Heart left ventricle (tissue), 16 donors: ENCODE results near the gene HPRT1. TPM values are rescaled to one million over a fixed set of nuclear protein-coding genes. Genes with fewer than 3 reads are reported as not detected.
A peak's percentile ranks its signal among the peaks of the same experiment; 100 is the strongest.
"Not testable (repeated sequence)": the region's sequence is repeated elsewhere in the genome, so short reads cannot be mapped to it uniquely, and the experiment has no call there.

ENCODE experiments used
- ATAC-seq, 4 donors: fragments of 200-7000 bp; cut with Tn5 transposase; one replicate each; pipeline ENCODE4 v1.9.1; 2020 to 2022; ENCODE audit warnings: moderate library complexity in 4 of 4, mild to moderate bottlenecking in 3 of 4, moderate number of reproducible peaks in 1 of 4
- DNase-seq, 5 donors: peaks; one replicate each; pipeline ENCODE4 v3.0.0-alpha.2; 2020
- H3K27ac ChIP-seq, 12 donors: fragments of 200-600 bp; sonication (generic) in 4 of 12; one replicate each; pipeline versions ENCODE4 v1.5.0 to v1.8.0; 2016 to 2022; ENCODE audit warnings: mild to moderate bottlenecking in 2 of 12
- H3K27me3 ChIP-seq, 9 donors: fragments of 200-600 bp; sonication (generic) in 2 of 9; one replicate each; pipeline versions ENCODE4 v1.5.1 to v1.8.0; 2016 to 2022; ENCODE audit warnings: mild to moderate bottlenecking in 3 of 9
- H3K36me3 ChIP-seq, 9 donors: fragments of 200-600 bp; sonication (generic) in 2 of 9; one replicate each; pipeline versions ENCODE4 v1.5.0 to v1.8.0; 2018 to 2022; ENCODE audit warnings: mild to moderate bottlenecking in 2 of 9
- H3K4me1 ChIP-seq, 12 donors: fragments of 200-600 bp; sonication (generic) in 4 of 12; one replicate each; pipeline versions ENCODE4 v1.5.0 to v1.8.0; 2016 to 2022; ENCODE audit warnings: mild to moderate bottlenecking in 3 of 12
- H3K4me3 ChIP-seq, 12 donors: fragments of 200-600 bp; sonication (generic) in 4 of 12; one replicate each; pipeline versions ENCODE4 v1.5.0 to v1.8.0; 2017 to 2022; ENCODE audit warnings: mild to moderate bottlenecking in 9 of 12, moderate library complexity in 4 of 12
- H3K9me3 ChIP-seq, 12 donors: fragments of 200-600 bp; sonication (generic) in 4 of 12; one replicate each; pipeline versions ENCODE4 v1.5.0 to v1.8.0; 2016 to 2022; ENCODE audit warnings: mild to moderate bottlenecking in 1 of 12
- POLR2A ChIP-seq, 2 donors: fragments of 450-650 bp; IDR thresholded peaks; one replicate each; pipeline ENCODE4 v1.6.1; 2017; ENCODE audit warnings: antibody characterized with exemption in 2 of 2, mild to moderate bottlenecking in 2 of 2, moderate library complexity in 2 of 2
- WGBS, 4 donors: extraction: QIAGEN DNeasy Blood & Tissue Kit in 2 of 4; methylation state at CpG; one replicate each; pipeline versions ENCODE4 v1.1.5 to v1.1.7; 2013 to 2018; 5-methylcytosine and 5-hydroxymethylcytosine counted together
- intact Hi-C, 10 donors: fragments of 100-400 bp; cut with DNase I; formaldehyde crosslinking; loops; one replicate each; pipeline versions ENCODE4 v1.11.1 to v1.14.2; 2022
- polyA plus RNA-seq, 2 donors: library from polyadenylated mRNA; stranded (reverse); fragments of 200-250 nt; gene quantifications; one replicate each; pipeline ENCODE4 v1.2.3, GENCODE V29; 2013
- total RNA-seq, 9 donors: library from RNA; depleted of rRNA in 2 of 9; stranded (reverse); fragments of >200 nt in 2 of 9; fragmentation: NEBNext Ultra II Directional in 3 of 9; extraction: Animal tissue kit (Norgen Biotek cat#: 25700) in 3 of 9; gene quantifications; one replicate each; pipeline versions ENCODE4 v1.1.0 to v1.2.4, GENCODE V29; 2016 to 2023
- TF ChIP-seq, protein P1 (sequence below), 12 donors: fragments of 200-600 bp; sonication (generic) in 4 of 12; IDR thresholded peaks; one replicate each; pipeline versions ENCODE4 v1.5.0 to v1.8.0; 2018 to 2022; ENCODE audit warnings: antibody characterized with exemption in 12 of 12, mild to moderate bottlenecking in 5 of 12
- donor health status: ischemic (EF 13 %, LVEDD 7.1; RV severe dilation, severe dysfunction).
- donor health status: healthy with polysubstance abuse.
- donor health status: DM: no; HTN: yes; CAD: no.
- donor health status: DM: no; HTN: no; CAD: no.
- donor health status: ischemic (EF 25% LVEDD 6.9; RV normal size, moderate dysfunction).
- donor health status: ischemic (EF 25% LVEDD 5.7; RV mildly dilated, moderate dysfunction).
- donor health status: healthy.
- donor health status: DM: yes; HTN: yes; CAD: no.
- donor health status: ischemic (EF 35%, LVEDD 5.7; RV mildly dilated, moderate dysfunction).
- donor health status: nonischemic (EF 11% LVEDD 7.7; RV severe dilation, severe dysfunction).
- donor health status: DM: yes; HTN: yes; CAD: no.
- donor health status: PGD.
- donor health status: ischemic (EF 29% LVEDD 5.4; RV normal size, mild dysfunction).
- donor health status: nonischemic (EF 23%, LVEDD 6.1; RV moderate dilation, normal function).

The HPRT1 gene
- total and polyA plus RNA-seq, 11 donors = 9.2 to 35.1 (median 25.6) TPM

DNA sequence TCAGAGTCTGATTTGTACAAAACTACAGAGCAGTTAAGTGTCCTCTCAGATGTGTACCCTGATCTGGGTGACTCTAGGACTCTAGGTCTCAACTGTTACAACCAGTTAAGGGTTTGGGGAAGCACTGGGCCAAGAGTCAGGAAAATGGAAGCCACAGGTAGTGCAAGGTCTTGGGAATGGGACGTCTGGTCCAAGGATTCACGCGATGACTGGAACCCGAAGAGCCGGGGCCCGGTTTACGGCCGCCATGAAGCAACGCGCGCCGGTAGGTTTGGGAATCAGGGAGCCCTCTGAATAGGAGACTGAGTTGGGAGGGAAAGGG lies 321 bp upstream of the HPRT1 start:
- intact Hi-C loops = no loop called here
- no peak for DNase-seq
- 2 to 48% (median 17%) methylated on average over 12 of the region's 12 CpGs for WGBS, 4 donors
- H3K9me3 ChIP-seq = no peaks in the 10 kb centered on the region
- ATAC-seq = peak in 3 of 4 donors; percentile 16 to 34 (median 33)
- no peaks in the 10 kb centered on the region for H3K27me3 ChIP-seq
- TF ChIP-seq, protein P1, sequence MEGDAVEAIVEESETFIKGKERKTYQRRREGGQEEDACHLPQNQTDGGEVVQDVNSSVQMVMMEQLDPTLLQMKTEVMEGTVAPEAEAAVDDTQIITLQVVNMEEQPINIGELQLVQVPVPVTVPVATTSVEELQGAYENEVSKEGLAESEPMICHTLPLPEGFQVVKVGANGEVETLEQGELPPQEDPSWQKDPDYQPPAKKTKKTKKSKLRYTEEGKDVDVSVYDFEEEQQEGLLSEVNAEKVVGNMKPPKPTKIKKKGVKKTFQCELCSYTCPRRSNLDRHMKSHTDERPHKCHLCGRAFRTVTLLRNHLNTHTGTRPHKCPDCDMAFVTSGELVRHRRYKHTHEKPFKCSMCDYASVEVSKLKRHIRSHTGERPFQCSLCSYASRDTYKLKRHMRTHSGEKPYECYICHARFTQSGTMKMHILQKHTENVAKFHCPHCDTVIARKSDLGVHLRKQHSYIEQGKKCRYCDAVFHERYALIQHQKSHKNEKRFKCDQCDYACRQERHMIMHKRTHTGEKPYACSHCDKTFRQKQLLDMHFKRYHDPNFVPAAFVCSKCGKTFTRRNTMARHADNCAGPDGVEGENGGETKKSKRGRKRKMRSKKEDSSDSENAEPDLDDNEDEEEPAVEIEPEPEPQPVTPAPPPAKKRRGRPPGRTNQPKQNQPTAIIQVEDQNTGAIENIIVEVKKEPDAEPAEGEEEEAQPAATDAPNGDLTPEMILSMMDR (IDR thresholded peaks at IDR 0.05) = no peak
- no peak for TF ChIP-seq POLR2A (IDR thresholded peaks at IDR 0.05)
- peak overlapping the region in 11 of 12 donors; percentile 55 to 92 (median 68) for H3K4me3 ChIP-seq
- no peaks in the 10 kb centered on the region for H3K36me3 ChIP-seq
- peaks cover 0 to 9% (median 0%) of the 10 kb centered on the region in 12 donors for H3K4me1 ChIP-seq
- H3K27ac ChIP-seq = peak overlapping the region in 10 of 12 donors; percentile 5 to 85 (median 76)

DNA sequence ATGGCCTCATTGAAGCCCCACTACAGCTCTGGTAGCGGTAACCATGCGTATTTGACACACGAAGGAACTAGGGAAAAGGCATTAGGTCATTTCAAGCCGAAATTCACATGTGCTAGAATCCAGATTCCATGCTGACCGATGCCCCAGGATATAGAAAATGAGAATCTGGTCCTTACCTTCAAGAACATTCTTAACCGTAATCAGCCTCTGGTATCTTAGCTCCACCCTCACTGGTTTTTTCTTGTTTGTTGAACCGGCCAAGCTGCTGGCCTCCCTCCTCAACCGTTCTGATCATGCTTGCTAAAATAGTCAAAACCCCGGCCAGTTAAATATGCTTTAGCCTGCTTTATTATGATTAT lies 876 bp downstream of the HPRT1 start:
- H3K4me1 ChIP-seq = peaks cover 0 to 9% (median 0%) of the 10 kb centered on the region in 12 donors
- WGBS, 4 donors = 12 to 43% (median 25%) methylated on average over 9 of the region's 9 CpGs
- no peaks in the 10 kb centered on the region for H3K9me3 ChIP-seq
- peak overlapping the region; percentile 55 to 92 (median 68) for H3K4me3 ChIP-seq
- peak overlapping the region in 4 of 12 donors; percentile 71 to 84 (median 81) for H3K27ac ChIP-seq
- no peaks in the 10 kb centered on the region for H3K36me3 ChIP-seq
- TF ChIP-seq POLR2A (IDR thresholded peaks at IDR 0.05) = no peak
- TF ChIP-seq, protein P1 (IDR thresholded peaks at IDR 0.05) = no peak
- H3K27me3 ChIP-seq = no peaks in the 10 kb centered on the region
- intact Hi-C loops = no loop called here
- DNase-seq (no peak), ATAC-seq (peak in 1 of 4 donors; percentile 3)

DNA sequence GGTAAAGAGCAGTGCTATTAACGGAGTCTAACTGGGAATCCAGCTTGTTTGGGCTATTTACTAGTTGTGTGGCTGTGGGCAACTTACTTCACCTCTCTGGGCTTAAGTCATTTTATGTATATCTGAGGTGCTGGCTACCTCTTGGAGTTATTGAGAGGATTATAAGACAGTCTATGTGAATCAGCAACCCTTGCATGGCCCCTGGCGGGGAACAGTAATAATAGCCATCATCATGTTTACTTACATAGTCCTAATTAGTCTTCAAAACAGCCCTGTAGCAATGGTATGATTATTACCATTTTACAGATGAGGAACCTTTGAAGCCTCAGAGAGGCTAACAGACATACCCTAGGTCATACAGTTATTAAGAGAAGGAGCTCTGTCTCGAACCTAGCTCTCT lies 1.5 kb downstream of the HPRT1 start:
- H3K4me3 ChIP-seq = peak overlapping the region in 2 of 12 donors; percentile 72 to 74
- intact Hi-C loops = no loop called here
- ATAC-seq (no peak), DNase-seq (no peak)
- H3K27ac ChIP-seq = no peak overlapping the region
- no peaks in the 10 kb centered on the region for H3K9me3 ChIP-seq
- peaks cover 0 to 9% (median 0%) of the 10 kb centered on the region in 12 donors for H3K4me1 ChIP-seq
- no peak for TF ChIP-seq POLR2A (IDR thresholded peaks at IDR 0.05)
- TF ChIP-seq, protein P1 (IDR thresholded peaks at IDR 0.05) = no peak
- no peaks in the 10 kb centered on the region for H3K27me3 ChIP-seq
- WGBS, 4 donors = 77 to 96% (median 88%) methylated on average over 3 of the region's 3 CpGs
- H3K36me3 ChIP-seq = no peaks in the 10 kb centered on the region

DNA sequence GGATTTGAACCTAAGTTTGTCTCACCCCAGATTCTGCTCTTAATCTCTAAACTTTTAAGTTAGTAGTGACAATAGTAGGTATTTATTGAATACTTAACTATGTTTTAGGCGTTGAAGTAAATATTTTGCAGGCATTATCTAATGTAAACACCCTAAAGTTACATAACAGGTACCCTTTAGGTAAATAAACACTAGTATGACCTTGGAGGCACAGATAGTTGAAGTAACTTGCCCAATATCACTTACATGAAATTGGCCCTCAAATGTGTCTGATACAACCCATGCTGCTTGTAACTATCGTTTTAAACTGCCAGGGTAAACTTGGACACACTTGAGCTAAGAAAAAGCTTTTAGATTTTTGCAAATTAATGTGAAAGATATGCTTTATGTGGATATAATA lies 3.0 kb downstream of the HPRT1 start:
- 42 to 64% (median 52%) methylated on average over 2 of the region's 2 CpGs for WGBS, 4 donors
- TF ChIP-seq, protein P1 (IDR thresholded peaks at IDR 0.05) = no peak
- Histone ChIP-seq H3K27me3 (no peaks in the 10 kb centered on the region), H3K4me3 (no peak overlapping the region), H3K36me3 (no peaks in the 10 kb centered on the region), H3K9me3 (no peaks in the 10 kb centered on the region), H3K4me1 (peaks cover 0 to 9% (median 0%) of the 10 kb centered on the region in 12 donors), H3K27ac (no peak overlapping the region)
- intact Hi-C loops = no loop called here
- DNase-seq = no peak
- no peak for ATAC-seq

DNA sequence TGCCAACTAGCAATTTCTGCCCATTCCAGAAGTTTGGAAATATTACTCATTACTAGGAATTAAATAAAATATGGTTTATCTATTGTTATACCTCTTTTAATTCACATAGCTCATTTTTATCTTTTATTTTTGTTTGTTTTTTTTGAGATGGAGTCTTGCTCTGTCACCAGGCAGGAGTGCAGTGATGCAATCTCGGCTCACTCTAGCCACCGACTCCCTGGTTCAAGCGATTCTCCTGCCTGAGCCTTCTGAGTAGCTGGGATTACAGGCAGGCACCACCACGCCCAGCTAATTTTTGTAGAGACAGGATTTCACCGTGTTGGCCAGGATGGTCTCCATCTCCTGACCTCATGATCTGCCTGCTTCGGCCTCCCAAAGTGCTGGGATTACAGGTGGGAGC lies 4.5 kb downstream of the HPRT1 start:
- H3K4me3 ChIP-seq, H3K27ac ChIP-seq, H3K36me3 ChIP-seq, intact Hi-C loops, H3K4me1 ChIP-seq, H3K27me3 ChIP-seq, H3K9me3 ChIP-seq, DNase-seq, ATAC-seq: not testable (repeated sequence)
- 83 to 96% (median 91%) methylated on average over 6 of the region's 6 CpGs for WGBS, 4 donors
